ENCODE measurements around the gene DISC1.

DISC1 gene

GRCh38 chr1:231581859-231582258 lies 44.7 kb upstream of the DISC1 start:
- Histone ChIP-seq H3K27me3 (ENCODE audit: insufficient read depth, poor library complexity, severe bottlenecking) (no peaks in the 10 kb centered on the region), H3K4me3 (replicated peaks; ENCODE audit: insufficient read depth, low read length) (no peak overlapping the region), H3K27ac (replicated peaks) (no peak overlapping the region)
- TF ChIP-seq POLR2AphosphoS5 (IDR thresholded peaks at IDR 0.05; ENCODE audit: low read depth) = no peak
- TF ChIP-seq CTCF (IDR thresholded peaks at IDR 0.05; ENCODE audit: insufficient read depth, low read length) = no peak
- TF ChIP-seq SPI1 (IDR thresholded peaks at IDR 0.05; ENCODE audit: borderline replicate concordance, low read depth) = no peak
- TF ChIP-seq REST (IDR thresholded peaks at IDR 0.05; ENCODE audit: insufficient replicate concordance, low read depth) = no peak
- TF ChIP-seq GABPA (IDR thresholded peaks at IDR 0.05; ENCODE audit: low read depth) = no peak
- no peak for DNase-seq (ENCODE audit: low read depth in 1 of 2, low spot score in 1 of 2)

- TF ChIP-seq SPI1 (IDR thresholded peaks at IDR 0.05; ENCODE audit: borderline replicate concordance, low read depth) (no peak), POLR2AphosphoS5 (IDR thresholded peaks at IDR 0.05; ENCODE audit: low read depth) (no peak), CTCF (IDR thresholded peaks at IDR 0.05; ENCODE audit: insufficient read depth, low read length) (no peak), GABPA (IDR thresholded peaks at IDR 0.05; ENCODE audit: low read depth) (no peak), REST (IDR thresholded peaks at IDR 0.05; ENCODE audit: insufficient replicate concordance, low read depth) (no peak)
- Histone ChIP-seq H3K27ac (replicated peaks) (no peak overlapping the region), H3K27me3 (ENCODE audit: insufficient read depth, poor library complexity, severe bottlenecking) (no peaks in the 10 kb centered on the region), H3K4me3 (replicated peaks; ENCODE audit: insufficient read depth, low read length) (no peak overlapping the region)
- no peak for DNase-seq (ENCODE audit: low read depth in 1 of 2, low spot score in 1 of 2)
These were observed 43.2 kb upstream of the DISC1 start for GRCh38 chr1:231583376-231583775.

- peak in 1 of 2 experiments; percentile 38 for DNase-seq (ENCODE audit: low read depth in 1 of 2, low spot score in 1 of 2)
- H3K27ac ChIP-seq (replicated peaks) = no peak overlapping the region
- no peak overlapping the region for H3K4me3 ChIP-seq (replicated peaks; ENCODE audit: insufficient read depth, low read length)
- no peak for TF ChIP-seq CTCF (IDR thresholded peaks at IDR 0.05; ENCODE audit: insufficient read depth, low read length)
- TF ChIP-seq POLR2AphosphoS5 (IDR thresholded peaks at IDR 0.05; ENCODE audit: low read depth) = no peak
- no peak for TF ChIP-seq GABPA (IDR thresholded peaks at IDR 0.05; ENCODE audit: low read depth)
- no peak for TF ChIP-seq REST (IDR thresholded peaks at IDR 0.05; ENCODE audit: insufficient replicate concordance, low read depth)
- TF ChIP-seq SPI1 (IDR thresholded peaks at IDR 0.05; ENCODE audit: borderline replicate concordance, low read depth) = no peak
- H3K27me3 ChIP-seq (ENCODE audit: insufficient read depth, poor library complexity, severe bottlenecking) = no peaks in the 10 kb centered on the region
These were observed 42.5 kb upstream of the DISC1 start for GRCh38 chr1:231584117-231584516.

All from HL-60 (cell line).